ENCODE data around the gene FAM120A. TPM values are rescaled to one million over a fixed set of nuclear protein-coding genes. Genes with fewer than 3 reads are reported as not detected.

The FAM120A gene
- total RNA-seq, 1 donor from 2014 or later, result 72.2 TPM

- DNase-seq (ENCODE audit: low spot score), result peak; percentile 36
- ATAC-seq, result peak; percentile 30
Observed at GRCh38 chr9:93612052-93612795, 160.7 kb downstream of the FAM120A start.

GRCh38 chr9:93612796-93613154, 161.3 kb downstream of the FAM120A start:
- DNase-seq (ENCODE audit: low spot score) (peak; percentile 22), ATAC-seq (peak; percentile 16)

- DNase-seq (ENCODE audit: low spot score) (no peak), ATAC-seq (no peak)
Observed at GRCh38 chr9:93613174-93613573, 161.7 kb downstream of the FAM120A start.

- DNase-seq (ENCODE audit: low spot score) (peak; percentile 34), ATAC-seq (no peak)
Observed at GRCh38 chr9:93613791-93614190, 162.3 kb downstream of the FAM120A start.

GRCh38 chr9:93614830-93615468, 163.5 kb downstream of the FAM120A start:
- no peak for DNase-seq (ENCODE audit: low spot score)
- no peak for ATAC-seq

Other genes starting within 250 kb of the FAM120A start
- gene FAM120AOS, start 1.9 kb downstream of the FAM120A start, total RNA-seq, result 16.3 TPM
- 7.3 TPM for gene PHF2, start 124.9 kb downstream of the FAM120A start, total RNA-seq

Measured in left lobe of liver (tissue), 2 donors.